ENCODE results near the gene SOCS1.

GRCh38 chr16:11242658-11243057, 13.3 kb downstream of the SOCS1 start:
- TF ChIP-seq, protein P1, sequence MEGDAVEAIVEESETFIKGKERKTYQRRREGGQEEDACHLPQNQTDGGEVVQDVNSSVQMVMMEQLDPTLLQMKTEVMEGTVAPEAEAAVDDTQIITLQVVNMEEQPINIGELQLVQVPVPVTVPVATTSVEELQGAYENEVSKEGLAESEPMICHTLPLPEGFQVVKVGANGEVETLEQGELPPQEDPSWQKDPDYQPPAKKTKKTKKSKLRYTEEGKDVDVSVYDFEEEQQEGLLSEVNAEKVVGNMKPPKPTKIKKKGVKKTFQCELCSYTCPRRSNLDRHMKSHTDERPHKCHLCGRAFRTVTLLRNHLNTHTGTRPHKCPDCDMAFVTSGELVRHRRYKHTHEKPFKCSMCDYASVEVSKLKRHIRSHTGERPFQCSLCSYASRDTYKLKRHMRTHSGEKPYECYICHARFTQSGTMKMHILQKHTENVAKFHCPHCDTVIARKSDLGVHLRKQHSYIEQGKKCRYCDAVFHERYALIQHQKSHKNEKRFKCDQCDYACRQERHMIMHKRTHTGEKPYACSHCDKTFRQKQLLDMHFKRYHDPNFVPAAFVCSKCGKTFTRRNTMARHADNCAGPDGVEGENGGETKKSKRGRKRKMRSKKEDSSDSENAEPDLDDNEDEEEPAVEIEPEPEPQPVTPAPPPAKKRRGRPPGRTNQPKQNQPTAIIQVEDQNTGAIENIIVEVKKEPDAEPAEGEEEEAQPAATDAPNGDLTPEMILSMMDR (IDR thresholded peaks at IDR 0.05) = no peak
- TF ChIP-seq EZH2 (IDR thresholded peaks at IDR 0.05) = no peak
- TF ChIP-seq EZH2phosphoT487 (IDR thresholded peaks at IDR 0.05) = no peak

Data from neural progenitor cell (in vitro differentiated cells).